GM19455 (cell line): ENCODE data around the gene PLG.
"Not testable (repeated sequence)": the region's sequence is repeated elsewhere in the genome, so short reads cannot be mapped to it uniquely, and the experiment has no call there.

Source experiments
- ATAC-seq: cut with Tn5 transposase; IDR thresholded peaks from one replicate; pipeline ENCODE4 v1.9.1; 2021; ENCODE audit not compliant: unreplicated experiment

PLG gene

GRCh38 chr6:160701918-160702680 lies at the start of gene PLG:
PLG (plus strand) TSS chr6:160702244; CDS start chr6:160702305, 61 bp downstream.
- not testable (repeated sequence) for ATAC-seq

- ATAC-seq = no peak
Observed at GRCh38 chr6:160659562-160659961, 42.5 kb upstream of the PLG start.

- ATAC-seq = no peak
Observed at GRCh38 chr6:160661216-160661615, 40.8 kb upstream of the PLG start.

- ATAC-seq = no peak
Observed at GRCh38 chr6:160662429-160662828, 39.6 kb upstream of the PLG start.

DNA sequence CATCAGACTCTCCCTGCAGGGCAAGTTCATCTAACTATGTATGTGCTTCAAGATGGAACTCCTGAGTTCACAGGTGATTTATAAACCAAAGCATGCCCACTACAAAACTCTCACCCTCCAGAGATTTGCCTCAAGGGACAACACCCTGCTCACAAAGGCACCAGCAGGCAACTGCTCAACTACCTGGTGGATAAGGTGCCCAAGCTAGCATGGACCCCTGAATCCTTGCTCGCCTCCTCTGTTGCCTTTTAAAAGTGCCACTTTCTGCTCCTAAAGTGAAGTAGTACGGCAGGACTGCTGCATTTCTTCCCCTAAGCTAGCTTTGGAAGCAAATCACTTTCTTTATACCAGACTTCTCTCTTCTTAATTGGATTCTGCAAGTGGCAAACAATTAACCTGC lies 39.2 kb upstream of the PLG start:
- no peak for ATAC-seq

GRCh38 chr6:160664198-160664597 lies 37.8 kb upstream of the PLG start, which contains the start of gene LPA:
LPA (minus strand) TSS chr6:160664275; CDS start chr6:160664214, 61 bp downstream.
- ATAC-seq = not testable (repeated sequence)

- peak; percentile 79 for ATAC-seq
Observed at GRCh38 chr6:160667639-160668481, 34.2 kb upstream of the PLG start.

GRCh38 chr6:160668589-160668988 lies 33.5 kb upstream of the PLG start:
- ATAC-seq = no peak

DNA sequence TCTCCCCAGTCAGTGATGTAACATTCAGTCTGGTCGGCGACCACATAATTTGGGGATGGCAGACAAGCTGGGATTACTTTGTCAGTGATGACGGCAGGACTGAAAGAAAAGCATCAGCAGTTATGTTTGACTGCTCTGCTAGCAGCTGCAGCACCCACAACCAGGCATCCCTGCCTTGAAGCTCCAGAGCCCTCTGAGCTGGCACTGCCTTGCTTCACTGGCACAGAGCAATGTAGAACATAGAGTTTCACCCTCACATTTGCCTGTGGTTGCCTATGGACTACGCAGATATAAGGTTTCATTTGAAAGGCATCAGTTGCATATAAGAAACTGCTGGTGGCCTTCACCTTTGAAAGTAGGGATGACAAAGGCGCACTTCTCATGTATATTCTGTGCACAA lies 25.6 kb upstream of the PLG start:
- not testable (repeated sequence) for ATAC-seq

- no peak for ATAC-seq
Observed at GRCh38 chr6:160678230-160678629, 23.8 kb upstream of the PLG start.

- ATAC-seq = no peak
Observed at GRCh38 chr6:160678744-160679401, 23.2 kb upstream of the PLG start.

GRCh38 chr6:160679402-160679769 lies 22.7 kb upstream of the PLG start:
- ATAC-seq = no peak

DNA sequence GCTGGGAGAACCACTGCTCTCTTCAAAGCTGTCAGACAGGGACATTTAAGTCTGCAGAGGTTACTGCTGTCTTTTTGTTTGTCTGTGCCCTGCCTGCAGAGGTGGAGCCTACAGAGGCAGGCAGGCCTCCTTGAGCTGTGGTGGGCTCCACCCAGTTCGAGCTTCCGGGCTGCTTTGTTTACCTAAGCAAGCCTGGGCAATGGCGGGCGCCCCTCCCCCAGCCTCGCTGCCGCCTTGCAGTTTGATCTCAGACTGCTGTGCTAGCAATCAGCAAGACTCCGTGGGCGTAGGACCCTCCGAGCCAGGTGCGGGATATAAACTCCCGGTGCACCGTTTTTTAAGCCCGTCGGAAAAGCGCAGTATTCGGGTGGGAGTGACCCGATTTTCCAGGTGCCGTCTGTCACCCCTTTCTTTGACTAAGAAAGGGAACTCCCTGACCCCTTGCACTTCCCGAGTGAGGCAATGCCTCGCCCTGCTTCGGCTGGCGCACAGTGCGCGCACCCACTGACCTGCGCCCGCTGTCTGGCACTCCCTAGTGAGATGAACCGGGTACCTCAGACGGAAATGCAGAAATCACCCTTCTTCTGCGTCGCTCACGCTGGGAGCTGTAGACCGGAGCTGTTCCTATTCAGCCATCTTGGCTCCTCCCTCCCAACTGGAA lies 16.8 kb upstream of the PLG start:
- ATAC-seq = not testable (repeated sequence)

DNA sequence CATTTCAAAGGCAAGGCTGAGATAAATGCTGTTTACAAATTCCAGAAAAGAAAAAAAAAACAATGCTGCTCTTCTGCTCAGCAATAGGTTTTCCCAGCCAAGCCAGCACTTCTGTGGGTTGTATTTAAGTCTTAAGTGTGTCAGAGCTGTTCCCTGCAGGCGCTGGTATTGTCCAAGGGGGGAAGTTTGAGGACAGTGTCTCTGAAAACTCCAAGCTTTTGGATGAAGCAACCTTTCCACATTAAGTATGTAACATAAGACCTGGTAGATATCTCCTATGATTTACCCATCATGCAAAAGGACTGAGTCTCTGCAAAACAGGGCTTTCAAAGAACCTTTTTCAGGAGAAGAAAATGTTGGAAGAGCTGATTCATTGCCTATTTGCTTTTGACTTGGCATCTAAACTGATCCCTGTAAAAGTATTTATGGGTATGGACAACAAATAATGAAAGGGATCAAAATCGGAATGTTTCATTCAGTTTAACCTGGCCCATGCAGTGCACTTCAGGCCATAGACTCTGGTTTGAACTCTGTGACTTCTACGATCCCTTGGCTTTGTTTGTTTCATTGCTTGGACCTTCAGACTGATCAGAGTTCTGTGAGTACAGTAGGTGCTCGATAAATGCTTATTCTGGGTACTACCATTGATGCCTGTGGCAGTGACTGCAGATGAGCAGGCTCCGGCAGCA lies 16.1 kb upstream of the PLG start:
- ATAC-seq = no peak

DNA sequence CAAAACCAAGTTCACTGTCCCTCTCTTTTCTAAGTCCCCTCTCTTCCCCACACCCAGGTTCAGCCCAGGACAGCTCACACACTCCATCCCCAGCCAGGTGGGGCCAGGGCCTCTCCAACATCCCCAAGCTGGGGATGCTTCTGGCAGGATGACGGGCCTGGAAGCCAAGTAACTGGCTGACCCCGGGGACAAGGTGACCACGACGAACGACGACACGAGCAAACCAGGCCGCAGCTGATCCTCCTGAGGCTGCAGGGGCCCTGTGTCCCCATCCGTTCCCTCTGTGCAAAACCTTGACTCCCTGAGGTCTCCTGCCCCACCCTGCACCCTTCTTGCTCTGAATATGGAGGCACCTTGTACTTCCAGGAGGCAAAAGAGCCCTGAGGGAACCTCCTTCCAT lies 11.6 kb upstream of the PLG start:
- no peak for ATAC-seq

- ATAC-seq = no peak
Observed at GRCh38 chr6:160691617-160692016, 10.4 kb upstream of the PLG start.

GRCh38 chr6:160692369-160692959 lies 9.6 kb upstream of the PLG start:
- ATAC-seq = no peak

DNA sequence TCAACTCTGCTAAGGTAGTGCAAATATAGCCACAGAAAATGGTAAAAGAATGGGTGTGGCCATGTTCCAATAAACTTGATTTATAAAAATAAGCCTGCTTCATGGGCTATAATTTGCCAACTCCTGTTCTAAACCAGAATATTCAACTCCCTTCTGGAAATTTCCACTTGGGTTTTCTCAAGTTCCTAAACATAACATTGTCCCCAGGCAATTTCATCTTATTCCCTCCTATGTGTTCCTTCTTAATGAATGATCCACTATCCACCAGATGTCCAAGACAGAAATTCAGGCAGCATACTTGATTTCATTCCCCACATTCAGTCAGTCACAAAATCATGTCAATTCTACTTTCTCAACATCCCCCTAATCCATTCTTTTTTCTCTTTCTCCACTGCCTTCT lies 7.0 kb upstream of the PLG start:
- not testable (repeated sequence) for ATAC-seq

GRCh38 chr6:160695622-160696021 lies 6.4 kb upstream of the PLG start:
- ATAC-seq = not testable (repeated sequence)

- ATAC-seq = not testable (repeated sequence)
Observed at GRCh38 chr6:160696884-160697283, 5.2 kb upstream of the PLG start.
